ENCODE data around the gene SFRP2.

SFRP2 gene

DNA sequence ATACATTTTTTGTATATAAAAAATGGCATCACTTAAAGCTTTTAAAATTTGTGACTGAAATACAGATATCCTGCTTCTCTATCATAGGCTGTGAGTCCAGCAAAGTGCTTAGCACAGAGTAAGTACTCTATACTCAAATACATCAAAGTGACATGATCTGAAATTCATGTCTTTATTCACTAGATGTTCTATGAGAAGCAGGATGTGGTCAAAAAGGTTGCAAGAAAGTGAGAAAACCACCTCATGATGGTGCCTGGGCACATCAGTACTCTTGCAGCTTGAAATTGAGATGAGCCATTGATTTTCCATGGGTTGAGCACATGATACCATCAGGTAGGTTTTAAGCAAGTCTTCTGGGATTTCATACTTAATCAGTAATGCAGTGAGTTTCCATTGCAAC, 20.4 kb upstream of the SFRP2 start:
- peaks cover 3% of the 10 kb centered on the region for H3K9me3 Mint-ChIP-seq
- H3K4me1 Mint-ChIP-seq, result peaks cover 12% of the 10 kb centered on the region

DNA sequence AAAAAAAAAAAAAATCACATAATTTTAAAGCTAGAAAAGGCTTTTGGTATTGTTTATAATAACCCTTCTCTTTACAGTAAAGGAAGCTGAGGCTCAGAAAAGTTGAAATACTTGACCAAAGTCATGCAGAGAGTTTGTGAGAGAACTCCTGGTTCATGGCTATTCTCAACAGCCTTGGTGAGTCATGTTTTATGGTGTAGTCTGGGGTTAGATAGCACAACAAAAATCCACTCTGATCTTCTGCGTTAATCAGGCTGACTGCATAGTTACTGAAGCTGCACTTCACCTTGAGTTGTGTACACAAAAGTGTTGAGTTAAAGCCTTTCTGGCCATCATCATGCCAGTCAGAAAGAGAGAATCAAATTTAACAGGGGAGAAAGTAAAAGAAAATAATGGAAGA, 19.3 kb upstream of the SFRP2 start:
- Mint-ChIP-seq H3K36me3 (no peaks in the 10 kb centered on the region), H3K27me3 (peaks cover 25% of the 10 kb centered on the region), H3K4me3 (no peak overlapping the region), H3K9me3 (peaks cover 3% of the 10 kb centered on the region), H3K4me1 (peaks cover 12% of the 10 kb centered on the region), H3K27ac (no peak overlapping the region)
- no peak for ATAC-seq

More for the DNA sequence above, 20.4 kb upstream of the SFRP2 start:
- ATAC-seq, result peak; percentile 65
- Mint-ChIP-seq H3K27ac (peak overlapping the region; percentile 51), H3K4me3 (no peak overlapping the region), H3K27me3 (peaks cover 30% of the 10 kb centered on the region), H3K36me3 (no peaks in the 10 kb centered on the region)

GRCh38 chr4:153806073-153806472, 17.2 kb upstream of the SFRP2 start:
- Mint-ChIP-seq H3K9me3 (peaks cover 3% of the 10 kb centered on the region), H3K36me3 (no peaks in the 10 kb centered on the region), H3K4me3 (no peak overlapping the region), H3K27me3 (peaks cover 25% of the 10 kb centered on the region), H3K4me1 (peaks cover 12% of the 10 kb centered on the region), H3K27ac (no peak overlapping the region)
- no peak for ATAC-seq

GRCh38 chr4:153804722-153805121, 15.8 kb upstream of the SFRP2 start:
- Mint-ChIP-seq H3K4me3 (no peak overlapping the region), H3K4me1 (peaks cover 5% of the 10 kb centered on the region), H3K27me3 (peaks cover 25% of the 10 kb centered on the region), H3K36me3 (no peaks in the 10 kb centered on the region), H3K27ac (no peak overlapping the region), H3K9me3 (no peaks in the 10 kb centered on the region)
- ATAC-seq, result no peak

DNA sequence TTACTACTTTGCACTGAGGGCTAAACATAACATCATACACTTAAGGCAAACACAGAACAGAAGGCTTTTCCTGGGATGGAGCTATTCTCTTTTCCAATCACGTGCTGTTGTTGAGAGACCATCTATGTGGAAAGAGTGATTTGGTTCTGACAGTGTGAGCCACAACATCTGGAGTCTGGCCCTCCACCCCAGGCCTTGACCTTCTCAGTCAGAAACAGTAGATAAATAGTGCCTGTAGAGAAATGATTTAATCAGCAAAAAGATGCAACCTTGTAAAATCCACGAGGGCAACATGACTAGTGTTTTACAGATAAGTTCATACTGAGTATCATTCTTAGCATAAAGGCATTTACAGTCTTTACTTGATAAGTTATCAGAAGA, 10.8 kb upstream of the SFRP2 start:
- no peaks in the 10 kb centered on the region for H3K4me1 Mint-ChIP-seq
- no peak overlapping the region for H3K4me3 Mint-ChIP-seq

DNA sequence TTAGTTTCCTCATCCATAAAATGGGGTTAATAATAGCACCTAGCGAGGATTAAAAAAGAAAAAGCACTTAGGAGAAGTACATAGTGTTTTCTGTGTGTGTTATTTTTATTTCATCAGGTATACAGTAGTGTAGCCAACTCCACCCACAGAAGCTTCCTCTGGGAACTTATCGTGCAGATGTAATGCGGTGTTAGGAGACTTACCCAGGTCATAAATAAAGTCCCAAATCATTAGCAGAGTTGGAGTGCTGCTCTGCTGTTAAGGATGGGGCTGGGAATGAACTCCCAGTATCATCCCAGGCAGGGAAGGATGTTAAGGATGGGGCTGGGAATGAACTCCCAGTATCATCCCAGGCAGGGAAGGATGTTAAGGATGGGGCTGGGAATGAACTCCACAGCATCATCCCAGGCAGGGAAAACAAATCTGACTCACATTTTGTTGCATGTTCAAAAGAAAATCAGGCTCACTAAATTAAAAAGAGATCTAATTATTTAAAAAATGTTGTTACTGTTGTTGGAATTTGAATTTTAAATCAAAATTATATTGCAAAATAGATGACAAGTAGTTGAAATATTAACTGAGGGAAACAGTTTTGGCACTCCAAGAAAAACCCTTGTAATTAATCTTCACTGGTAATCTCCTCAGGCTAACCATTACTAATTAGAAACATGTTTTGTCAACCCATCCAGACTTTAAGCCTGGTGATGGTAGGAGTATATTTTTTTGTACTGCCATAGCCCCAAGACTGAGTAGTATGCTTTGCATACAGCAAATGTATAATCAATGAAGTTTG, 10.2 kb upstream of the SFRP2 start:
- ATAC-seq, result no peak

More for the DNA sequence above, 10.8 kb upstream of the SFRP2 start:
- Mint-ChIP-seq H3K27ac (no peak overlapping the region), H3K27me3 (peaks cover 25% of the 10 kb centered on the region), H3K9me3 (no peaks in the 10 kb centered on the region), H3K36me3 (no peaks in the 10 kb centered on the region)
- no peak for ATAC-seq

DNA sequence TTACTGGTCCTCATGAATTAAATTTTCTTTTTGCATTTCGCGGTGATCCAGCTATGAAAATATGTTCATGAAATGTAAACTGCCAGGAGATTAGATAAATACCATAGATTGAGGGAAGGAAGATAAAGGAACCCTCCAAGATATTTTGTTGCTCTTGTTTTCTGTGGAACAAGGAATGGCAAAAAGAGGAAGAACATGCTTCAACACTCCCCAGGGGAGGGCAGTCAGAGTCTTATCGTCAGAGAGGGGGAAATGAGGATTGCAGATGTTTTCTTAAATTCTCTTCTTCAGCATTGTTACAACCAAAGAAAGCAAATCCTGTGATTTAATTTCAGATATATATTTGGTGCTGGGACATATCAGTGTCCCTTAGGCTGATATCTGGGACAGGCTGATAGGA, 9.5 kb upstream of the SFRP2 start:
- H3K4me3 Mint-ChIP-seq, result no peak overlapping the region
- H3K27me3 Mint-ChIP-seq, result peaks cover 38% of the 10 kb centered on the region
- H3K36me3 Mint-ChIP-seq, result no peaks in the 10 kb centered on the region
- H3K27ac Mint-ChIP-seq, result no peak overlapping the region
- H3K4me1 Mint-ChIP-seq, result no peaks in the 10 kb centered on the region
- ATAC-seq, result no peak
- no peaks in the 10 kb centered on the region for H3K9me3 Mint-ChIP-seq

More for the DNA sequence above, 10.2 kb upstream of the SFRP2 start:
- no peaks in the 10 kb centered on the region for H3K36me3 Mint-ChIP-seq
- H3K4me3 Mint-ChIP-seq, result no peak overlapping the region
- H3K27me3 Mint-ChIP-seq, result peaks cover 31% of the 10 kb centered on the region
- H3K27ac Mint-ChIP-seq, result no peak overlapping the region
- no peaks in the 10 kb centered on the region for H3K9me3 Mint-ChIP-seq
- H3K4me1 Mint-ChIP-seq, result no peaks in the 10 kb centered on the region

GRCh38 chr4:153794006-153794405, 5.1 kb upstream of the SFRP2 start:
- H3K36me3 Mint-ChIP-seq, result no peaks in the 10 kb centered on the region
- H3K4me3 Mint-ChIP-seq, result no peak overlapping the region
- H3K27ac Mint-ChIP-seq, result no peak overlapping the region
- H3K4me1 Mint-ChIP-seq, result peaks cover 39% of the 10 kb centered on the region
- H3K9me3 Mint-ChIP-seq, result no peaks in the 10 kb centered on the region
- H3K27me3 Mint-ChIP-seq, result peaks cover 82% of the 10 kb centered on the region
- ATAC-seq, result no peak

GRCh38 chr4:153792618-153793247, 3.9 kb upstream of the SFRP2 start:
- Mint-ChIP-seq H3K4me1 (peaks cover 50% of the 10 kb centered on the region), H3K9me3 (no peaks in the 10 kb centered on the region), H3K27ac (no peak overlapping the region), H3K4me3 (peak overlapping the region; percentile 68), H3K27me3 (peaks cover 87% of the 10 kb centered on the region), H3K36me3 (no peaks in the 10 kb centered on the region)
- peak; percentile 28 for ATAC-seq

DNA sequence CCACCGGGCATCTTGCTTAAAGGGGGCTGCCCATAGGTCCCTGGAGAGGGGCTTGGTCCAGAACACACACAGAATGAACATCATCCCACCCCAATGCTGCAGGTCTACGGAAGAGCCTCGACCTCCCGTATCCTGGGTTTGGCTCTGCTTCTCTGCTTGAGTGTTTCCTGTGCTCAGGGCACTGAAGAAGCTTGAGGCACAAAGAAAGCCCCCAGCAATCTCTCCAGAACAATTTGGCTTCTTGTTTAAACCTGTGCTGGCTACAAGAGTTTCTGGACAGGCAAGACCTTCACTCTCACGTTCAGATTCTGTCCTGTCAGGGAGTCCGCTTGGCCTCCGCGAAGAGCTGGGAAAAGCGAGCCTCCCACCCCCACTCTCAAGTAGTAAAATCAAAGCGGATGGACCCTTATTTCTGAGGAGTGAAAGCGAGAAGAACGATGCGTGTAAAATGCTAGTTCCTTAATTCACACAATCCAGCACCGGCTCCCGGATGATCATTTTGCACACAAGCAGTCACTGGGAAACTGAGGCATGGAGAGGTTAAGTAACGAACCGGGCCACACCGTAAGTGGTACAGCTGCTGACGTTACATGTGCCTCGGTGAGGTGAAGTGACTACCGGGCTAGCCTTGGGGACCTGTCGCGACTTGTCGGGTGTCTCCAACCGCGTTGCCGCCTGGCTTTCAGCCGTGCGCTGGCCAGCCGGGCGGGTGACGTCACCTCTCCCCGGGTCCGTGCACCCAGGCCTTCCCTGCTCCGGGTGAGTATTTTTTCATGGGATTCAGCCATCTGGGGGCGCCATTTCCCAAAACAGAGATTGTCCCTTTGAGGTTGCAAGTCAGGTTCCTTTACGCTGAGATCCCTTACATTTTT, 3.1 kb upstream of the SFRP2 start:
- peaks cover 53% of the 10 kb centered on the region for H3K4me1 Mint-ChIP-seq
- H3K36me3 Mint-ChIP-seq, result no peaks in the 10 kb centered on the region
- no peak overlapping the region for H3K27ac Mint-ChIP-seq
- H3K4me3 Mint-ChIP-seq, result peak overlapping the region; percentile 78
- peaks cover 94% of the 10 kb centered on the region for H3K27me3 Mint-ChIP-seq
- no peak for ATAC-seq
- no peaks in the 10 kb centered on the region for H3K9me3 Mint-ChIP-seq

- Mint-ChIP-seq H3K4me3 (peak overlapping the region; percentile 78), H3K4me1 (peaks cover 53% of the 10 kb centered on the region), H3K27me3 (peaks cover 95% of the 10 kb centered on the region), H3K27ac (no peak overlapping the region), H3K9me3 (no peaks in the 10 kb centered on the region), H3K36me3 (no peaks in the 10 kb centered on the region)
- no peak for ATAC-seq
Measured at GRCh38 chr4:153790962-153791551, 2.2 kb upstream of the SFRP2 start.

- Mint-ChIP-seq H3K27me3 (peaks cover 99% of the 10 kb centered on the region), H3K4me3 (peak overlapping the region; percentile 16), H3K9me3 (no peaks in the 10 kb centered on the region), H3K36me3 (no peaks in the 10 kb centered on the region), H3K4me1 (peaks cover 53% of the 10 kb centered on the region), H3K27ac (no peak overlapping the region)
- no peak for ATAC-seq
Measured at GRCh38 chr4:153790500-153790865, 1.6 kb upstream of the SFRP2 start.

GRCh38 chr4:153789741-153790499, 1.0 kb upstream of the SFRP2 start:
- Mint-ChIP-seq H3K36me3 (no peaks in the 10 kb centered on the region), H3K9me3 (no peaks in the 10 kb centered on the region), H3K27ac (no peak overlapping the region), H3K4me3 (peak overlapping the region; percentile 34), H3K27me3 (peaks cover 94% of the 10 kb centered on the region), H3K4me1 (peaks cover 53% of the 10 kb centered on the region)
- ATAC-seq, result no peak

DNA sequence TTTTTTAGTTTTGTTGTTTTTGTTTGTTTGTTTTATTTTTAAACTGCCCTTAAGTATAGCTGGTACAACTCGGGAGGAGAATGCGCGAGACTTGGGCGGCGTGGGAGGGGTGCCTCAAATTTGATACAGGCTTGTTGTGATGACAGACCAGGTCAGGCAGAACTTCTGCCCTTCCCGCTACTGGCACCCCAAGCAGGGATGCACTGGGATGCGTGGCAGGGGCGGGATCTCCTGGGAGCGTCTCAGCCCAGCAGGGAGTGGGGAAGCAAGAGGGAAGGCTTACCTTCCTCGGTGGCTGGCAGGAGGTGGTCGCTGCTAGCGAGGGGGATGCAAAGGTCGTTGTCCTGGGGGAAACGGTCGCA, 851 bp downstream of the SFRP2 start:
- H3K27ac Mint-ChIP-seq, result no peak overlapping the region
- no peak for ATAC-seq
- H3K9me3 Mint-ChIP-seq, result no peaks in the 10 kb centered on the region
- peak overlapping the region; percentile 70 for H3K4me3 Mint-ChIP-seq
- no peaks in the 10 kb centered on the region for H3K36me3 Mint-ChIP-seq
- H3K4me1 Mint-ChIP-seq, result peaks cover 50% of the 10 kb centered on the region
- peaks cover 80% of the 10 kb centered on the region for H3K27me3 Mint-ChIP-seq
